Posterior vena cava (tissue), 2 donors: Measurements from ENCODE around the gene RESP18. TPM values are rescaled to one million over a fixed set of nuclear protein-coding genes. Genes with fewer than 3 reads are reported as not detected.
"Not testable (repeated sequence)": the region's sequence is repeated elsewhere in the genome, so short reads cannot be mapped to it uniquely, and the experiment has no call there.

Source experiments
- DNase-seq: peaks from one replicate; pipeline ENCODE4 v3.0.0-alpha.2; 2020; ENCODE audit warnings: low spot score
- intact Hi-C, 2 donors: fragments of 100-400 bp; cut with DNase I; formaldehyde crosslinking; loops; one replicate each; pipeline versions ENCODE4 v1.14.1 to v1.14.2; 2022 to 2023
- total RNA-seq, 2 donors: library from RNA; stranded (reverse); fragmentation: NEBNext Ultra II Directional; extraction: Animal tissue kit (Norgen Biotek cat#: 25700); gene quantifications; one replicate each; pipeline ENCODE4 v1.2.1, GENCODE V29; 2021
- donor health status: DM: yes; HTN: yes; CAD: no.
- donor health status: DM: yes; HTN: yes; CAD: no.

RESP18 gene
- total RNA-seq, 2 donors from 2014 or later = not detected

GRCh38 chr2:219331560-219332213 is 857 bp downstream of the RESP18 start:
- DNase-seq = no peak
- intact Hi-C loops = no loop called here

- intact Hi-C loops = no loop called here
- no peak for DNase-seq
Measured at GRCh38 chr2:219327719-219328118, 4.8 kb downstream of the RESP18 start.

- no peak for DNase-seq
- intact Hi-C loops = no loop called here
Measured at GRCh38 chr2:219325657-219326315, 6.8 kb downstream of the RESP18 start.

- intact Hi-C loops = no loop called here
- no peak for DNase-seq
Measured at GRCh38 chr2:219325136-219325535, 7.4 kb downstream of the RESP18 start.

- DNase-seq = no peak
- intact Hi-C loops = no loop called here
Measured at GRCh38 chr2:219323434-219323833, 9.1 kb downstream of the RESP18 start.

- intact Hi-C loops = loop anchor here in 1 of 2 donors (5.0 kb wide), 1 partner anchor 273 kb away; the partner anchor contains the start of gene CFAP65
Measured at GRCh38 chr2:219314804-219315468, 17.6 kb downstream of the RESP18 start.

GRCh38 chr2:219312683-219313263 is 19.8 kb downstream of the RESP18 start:
- DNase-seq, intact Hi-C loops: not testable (repeated sequence)

More at GRCh38 chr2:219314804-219315468, 17.6 kb downstream of the RESP18 start:
- no peak for DNase-seq

GRCh38 chr2:219309278-219309677 is 23.3 kb downstream of the RESP18 start, which contains the start of gene PTPRN:
PTPRN (minus strand) TSS chr2:219309401; CDS start chr2:219309332, 69 bp downstream.
- intact Hi-C loops = no loop called here
- peak; percentile 56 for DNase-seq

- DNase-seq = peak; percentile 92
- intact Hi-C loops = no loop called here
Measured at GRCh38 chr2:219308142-219309101, 24.1 kb downstream of the RESP18 start.

GRCh38 chr2:219306047-219306446 is 26.5 kb downstream of the RESP18 start:
- intact Hi-C loops = no loop called here
- DNase-seq = no peak

- no peak for DNase-seq
- intact Hi-C loops = no loop called here
Measured at GRCh38 chr2:219304223-219304622, 28.3 kb downstream of the RESP18 start.

- intact Hi-C loops = no loop called here
- peak; percentile 47 for DNase-seq
Measured at GRCh38 chr2:219302412-219302968, 30.1 kb downstream of the RESP18 start.

GRCh38 chr2:219300022-219300421 is 32.5 kb downstream of the RESP18 start:
- peak; percentile 73 for DNase-seq
- intact Hi-C loops = no loop called here

- DNase-seq = peak; percentile 59
- intact Hi-C loops = loop anchor here (5.0 kb wide), 1 partner anchor 137 kb away; the partner anchor contains the start of gene NHEJ1 (in 2 of the 2)
Measured at GRCh38 chr2:219299372-219299760, 33.2 kb downstream of the RESP18 start.

- intact Hi-C loops = loop anchor here (5.0 kb wide), 1 partner anchor 137 kb away; the partner anchor contains the start of gene NHEJ1 (in 2 of the 2)
- DNase-seq = peak; percentile 92
Measured at GRCh38 chr2:219298759-219299371, 33.7 kb downstream of the RESP18 start.

GRCh38 chr2:219297766-219298456 is 34.6 kb downstream of the RESP18 start:
- DNase-seq = no peak
- intact Hi-C loops = loop anchor here (5.0 kb wide), 1 partner anchor 136 kb away; the partner anchor contains the start of gene NHEJ1 (in 2 of the 2)
